Hepatocyte (in vitro differentiated cells): Measurements from ENCODE around the gene ASPM.

Experiments
- CTCF ChIP-seq: fragments of 200-600 bp; sonication (generic); IDR thresholded peaks from 2 replicates; pipeline ENCODE4 v1.5.1; 2016; ENCODE audit warnings: antibody characterized with exemption, mild to moderate bottlenecking; ENCODE audit not compliant: poor library complexity
- EZH2 ChIP-seq: fragments of 200-600 bp; sonication (generic); IDR thresholded peaks from 2 replicates; pipeline ENCODE4 v1.6.1; 2016; ENCODE audit warnings: antibody characterized with exemption, mild to moderate bottlenecking, borderline replicate concordance
- EZH2phosphoT487 ChIP-seq: fragments of 200-600 bp; sonication (generic); IDR thresholded peaks from one replicate; pipeline ENCODE4 v1.6.1; 2018; ENCODE audit warnings: antibody characterized with exemption, mild to moderate bottlenecking, low read depth, moderate library complexity; ENCODE audit not compliant: unreplicated experiment, severe bottlenecking

GRCh38 chr1:197145446-197146024 lies 934 bp downstream of the ASPM start:
- no peak for TF ChIP-seq CTCF
- no peak for TF ChIP-seq EZH2
- no peak for TF ChIP-seq EZH2phosphoT487
